WTC11 (cell line): ENCODE results near the gene EFHC2.

Experiments
- ATF3 ChIP-seq: sonication (generic); formaldehyde crosslinking; conservative IDR thresholded peaks from 2 replicates; pipeline ENCODE4 v1.8.1; 2022; ENCODE audit warnings: mild to moderate bottlenecking, missing genetic modification reagents
- CBFB ChIP-seq: sonication (generic); formaldehyde crosslinking; IDR thresholded peaks from 2 replicates; pipeline ENCODE4 v1.8.1; 2022; ENCODE audit warnings: mild to moderate bottlenecking, low read depth, missing genetic modification reagents
- ETV6 ChIP-seq: sonication (generic); formaldehyde crosslinking; IDR thresholded peaks from 2 replicates; pipeline ENCODE4 v1.8.1; 2022; ENCODE audit warnings: mild to moderate bottlenecking, missing genetic modification reagents
- JUN ChIP-seq: sonication (generic); formaldehyde crosslinking; IDR thresholded peaks from 2 replicates; pipeline ENCODE4 v1.8.0; 2023; ENCODE audit warnings: mild to moderate bottlenecking, missing genetic modification reagents
- NR2C2 ChIP-seq: sonication (generic); formaldehyde crosslinking; IDR thresholded peaks from 2 replicates; pipeline ENCODE4 v1.8.0; 2022; ENCODE audit warnings: mild to moderate bottlenecking, missing genetic modification reagents
- ZNF138 ChIP-seq: sonication (generic); formaldehyde crosslinking; conservative IDR thresholded peaks from 2 replicates; pipeline ENCODE4 v1.8.1; 2022; ENCODE audit warnings: mild to moderate bottlenecking, moderate library complexity, missing genetic modification reagents
- ZNF416 ChIP-seq: fragments of 250-450 bp; sonication (Bioruptor Pico); IDR thresholded peaks from 2 replicates; pipeline ENCODE4 v1.9.0; 2021; ENCODE audit warnings: mild to moderate bottlenecking, inconsistent platforms
- ZNF512 ChIP-seq: sonication (generic); formaldehyde crosslinking; IDR thresholded peaks from 2 replicates; pipeline ENCODE4 v1.8.1; 2022; ENCODE audit warnings: missing genetic modification reagents, borderline replicate concordance
- ZSCAN18 ChIP-seq: fragments of 250-450 bp; sonication (Bioruptor Pico); IDR thresholded peaks from 2 replicates; pipeline ENCODE4 v2.1.2; 2022; ENCODE audit warnings: mild to moderate bottlenecking, moderate library complexity
- TF ChIP-seq, protein P1 (sequence below): fragments of 200-600 bp; IDR thresholded peaks from 2 replicates; pipeline ENCODE4 v1.8.0; 2022; ENCODE audit warnings: antibody characterized with exemption
- TF ChIP-seq, protein P2 (sequence below): sonication (generic); formaldehyde crosslinking; IDR thresholded peaks from 2 replicates; pipeline ENCODE4 v1.8.0; 2022; ENCODE audit warnings: mild to moderate bottlenecking, missing genetic modification reagents
- TF ChIP-seq, protein P3 (sequence below): sonication (generic); formaldehyde crosslinking; IDR thresholded peaks from 2 replicates; pipeline ENCODE4 v1.8.0; 2022; ENCODE audit warnings: mild to moderate bottlenecking, missing genetic modification reagents

DNA sequence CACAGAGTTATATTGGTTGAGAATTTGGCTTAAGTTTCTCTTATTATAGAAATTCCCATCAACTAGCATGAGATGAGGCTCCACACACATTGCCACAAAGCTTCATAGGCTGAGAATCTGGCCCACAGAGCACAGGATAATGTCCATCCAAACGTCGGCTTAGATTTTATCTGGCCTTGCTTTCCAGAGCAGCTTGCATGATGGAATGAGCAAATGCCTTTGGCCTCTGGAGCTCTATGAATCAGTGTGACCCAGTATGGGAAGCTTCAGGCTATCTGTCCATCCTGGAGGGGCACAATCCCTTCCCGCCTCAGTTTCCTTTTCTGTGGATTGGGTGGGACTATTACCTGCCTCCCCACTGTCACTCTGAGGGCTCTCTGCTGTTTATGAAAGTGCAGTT is 238.8 kb downstream of the EFHC2 start:
- TF ChIP-seq, protein P1, sequence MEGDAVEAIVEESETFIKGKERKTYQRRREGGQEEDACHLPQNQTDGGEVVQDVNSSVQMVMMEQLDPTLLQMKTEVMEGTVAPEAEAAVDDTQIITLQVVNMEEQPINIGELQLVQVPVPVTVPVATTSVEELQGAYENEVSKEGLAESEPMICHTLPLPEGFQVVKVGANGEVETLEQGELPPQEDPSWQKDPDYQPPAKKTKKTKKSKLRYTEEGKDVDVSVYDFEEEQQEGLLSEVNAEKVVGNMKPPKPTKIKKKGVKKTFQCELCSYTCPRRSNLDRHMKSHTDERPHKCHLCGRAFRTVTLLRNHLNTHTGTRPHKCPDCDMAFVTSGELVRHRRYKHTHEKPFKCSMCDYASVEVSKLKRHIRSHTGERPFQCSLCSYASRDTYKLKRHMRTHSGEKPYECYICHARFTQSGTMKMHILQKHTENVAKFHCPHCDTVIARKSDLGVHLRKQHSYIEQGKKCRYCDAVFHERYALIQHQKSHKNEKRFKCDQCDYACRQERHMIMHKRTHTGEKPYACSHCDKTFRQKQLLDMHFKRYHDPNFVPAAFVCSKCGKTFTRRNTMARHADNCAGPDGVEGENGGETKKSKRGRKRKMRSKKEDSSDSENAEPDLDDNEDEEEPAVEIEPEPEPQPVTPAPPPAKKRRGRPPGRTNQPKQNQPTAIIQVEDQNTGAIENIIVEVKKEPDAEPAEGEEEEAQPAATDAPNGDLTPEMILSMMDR: no peak
- TF ChIP-seq, protein P2, sequence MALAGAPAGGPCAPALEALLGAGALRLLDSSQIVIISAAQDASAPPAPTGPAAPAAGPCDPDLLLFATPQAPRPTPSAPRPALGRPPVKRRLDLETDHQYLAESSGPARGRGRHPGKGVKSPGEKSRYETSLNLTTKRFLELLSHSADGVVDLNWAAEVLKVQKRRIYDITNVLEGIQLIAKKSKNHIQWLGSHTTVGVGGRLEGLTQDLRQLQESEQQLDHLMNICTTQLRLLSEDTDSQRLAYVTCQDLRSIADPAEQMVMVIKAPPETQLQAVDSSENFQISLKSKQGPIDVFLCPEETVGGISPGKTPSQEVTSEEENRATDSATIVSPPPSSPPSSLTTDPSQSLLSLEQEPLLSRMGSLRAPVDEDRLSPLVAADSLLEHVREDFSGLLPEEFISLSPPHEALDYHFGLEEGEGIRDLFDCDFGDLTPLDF (CRISPR knock-in tag): no peak
- TF ChIP-seq ZSCAN18 (CRISPR knock-in tag) (no peak), ZNF416 (CRISPR knock-in tag) (no peak), NR2C2 (CRISPR knock-in tag) (no peak), ATF3 (CRISPR knock-in tag) (no peak), JUN (CRISPR knock-in tag) (no peak), ETV6 (CRISPR knock-in tag) (no peak), CBFB (CRISPR knock-in tag) (no peak), ZNF512 (no peak), ZNF138 (CRISPR knock-in tag) (no peak)
- TF ChIP-seq, protein P3, sequence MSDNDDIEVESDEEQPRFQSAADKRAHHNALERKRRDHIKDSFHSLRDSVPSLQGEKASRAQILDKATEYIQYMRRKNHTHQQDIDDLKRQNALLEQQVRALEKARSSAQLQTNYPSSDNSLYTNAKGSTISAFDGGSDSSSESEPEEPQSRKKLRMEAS (CRISPR knock-in tag): no peak
